AG04450 (cell line): Measurements from ENCODE around the gene GRIPAP1. TPM values are rescaled to one million over a fixed set of nuclear protein-coding genes. Genes with fewer than 3 reads are reported as not detected.

Experiments
- CTCF ChIA-PET: fragments of 300-600, 350-600 bp; formaldehyde crosslinking; extraction: SDS; loops from one replicate; lab custom pipeline; 2022; ENCODE audit warnings: antibody characterized with exemption, inconsistent platforms; lab: Charles Lee
- POLR2A ChIA-PET: fragments of 350-600 bp; formaldehyde crosslinking; extraction: SDS; loops from one replicate; lab custom pipeline; 2021; ENCODE audit warnings: antibody characterized with exemption, inconsistent platforms; lab: Yijun Ruan, JAX
- DNase-seq: peaks from one replicate; pipeline ENCODE4 v3.0.0-alpha.2; 2011; ENCODE audit warnings: low read depth, low spot score
- H3K27ac ChIP-seq: one replicate; pipeline ENCODE4 v1.5.1; 2012; ENCODE audit warnings: low read depth, low read length, control low read depth
- H3K27me3 ChIP-seq: one replicate; pipeline ENCODE4 v1.6.0; 2012; ENCODE audit warnings: low read length; ENCODE audit not compliant: control insufficient read depth, insufficient read depth
- H3K4me3 ChIP-seq: 2 replicates; pipeline ENCODE4 v1.5.1; 2011; ENCODE audit warnings: mild to moderate bottlenecking, low read depth, low read length, control low read depth
- H3K9me3 ChIP-seq: 2 replicates; pipeline ENCODE4 v1.5.1; 2012; ENCODE audit warnings: low read length; ENCODE audit not compliant: control insufficient read depth, insufficient read depth
- CTCF ChIP-seq: IDR thresholded peaks from 2 replicates; pipeline ENCODE4 v1.5.1; 2011; ENCODE audit warnings: low read depth, low read length, control low read depth, inconsistent platforms
- polyA plus RNA-seq: library from polyadenylated mRNA; depleted of rRNA; stranded (reverse); fragments of >200 nt; gene quantifications from 2 replicates; pipeline ENCODE4 v1.2.3, GENCODE V29; 2011

The GRIPAP1 gene
- polyA plus RNA-seq, 1 experiment = 24.3 TPM

GRCh38 chrX:48965959-48966358, 36.1 kb downstream of the GRIPAP1 start:
- no peak for DNase-seq
- TF ChIP-seq CTCF = no peak
- ChIA-PET CTCF (no interaction called here), POLR2A (interaction anchor here (0.6 to 0.9 kb wide), 2 partner anchors 50 to 68 kb away, joined by 3 to 4 read pairs; partner anchors contain the start of genes PQBP1 and TIMM17B)
- Histone ChIP-seq H3K4me3 (no peak overlapping the region), H3K27me3 (no peaks in the 10 kb centered on the region), H3K9me3 (no peaks in the 10 kb centered on the region; the same call in 1 of the 2 replicates), H3K27ac (no peak overlapping the region)

- H3K27ac ChIP-seq = no peak overlapping the region
- TF ChIP-seq CTCF = no peak
- CTCF ChIA-PET = interaction anchor here (0.9 kb wide), 1 partner anchor 11 kb away, joined by 4 read pairs; no protein-coding TSS in a partner anchor
- POLR2A ChIA-PET = interaction anchor here (1.1 kb wide), 1 partner anchor 41 kb away, joined by 3 read pairs; the partner anchor contains the start of gene GRIPAP1
- no peak for DNase-seq
- H3K4me3 ChIP-seq = no peak overlapping the region
- H3K27me3 ChIP-seq = no peaks in the 10 kb centered on the region
- H3K9me3 ChIP-seq = no peaks in the 10 kb centered on the region
Observed at GRCh38 chrX:48961585-48962091, 40.4 kb downstream of the GRIPAP1 start.

GRCh38 chrX:48960291-48960690, 41.8 kb downstream of the GRIPAP1 start:
- ChIA-PET CTCF (interaction anchor here (3.1 kb wide), 1 partner anchor 11 kb away, joined by 12 read pairs; the partner anchor contains the start of gene KCND1), POLR2A (no interaction called here)
- no peak for DNase-seq
- no peaks in the 10 kb centered on the region for H3K27me3 ChIP-seq
- H3K9me3 ChIP-seq = no peaks in the 10 kb centered on the region
- TF ChIP-seq CTCF = no peak
- H3K27ac ChIP-seq = no peak overlapping the region
- no peak overlapping the region for H3K4me3 ChIP-seq

GRCh38 chrX:48958635-48959094, 43.4 kb downstream of the GRIPAP1 start:
- CTCF ChIA-PET = interaction anchor here (0.6 to 3.1 kb wide), 3 partner anchors 13 to 86 kb away, joined by 3 to 12 read pairs (median 3); partner anchors contain the start of gene KCND1
- POLR2A ChIA-PET = interaction anchor here (0.6 to 1.6 kb wide), 6 partner anchors 9 to 282 kb away, joined by 3 to 20 read pairs (median 7); partner anchors contain the start of genes KCND1 and TFE3
- no peak for TF ChIP-seq CTCF
- Histone ChIP-seq H3K27me3 (no peaks in the 10 kb centered on the region), H3K27ac (peak overlapping the region; percentile 98), H3K4me3 (peak overlapping the region; percentile 59), H3K9me3 (no peaks in the 10 kb centered on the region)
- DNase-seq = peak; percentile 21
